Uterus (tissue), 2 donors: ENCODE data around the gene ATP2A2.

Source experiments
- POLR2A ChIP-seq, 2 donors: fragments of 450-650 bp; IDR thresholded peaks; one replicate each; pipeline ENCODE4 v1.6.1; 2016; ENCODE audit warnings: antibody characterized with exemption in 2 of 2, mild to moderate bottlenecking in 1 of 2, moderate library complexity in 1 of 2
- TF ChIP-seq, protein P1 (sequence below), 4 experiments: fragments of 200-600 bp in 2 of 4; fragments of 450-650 bp in 2 of 4; sonication (generic) in 2 of 4; IDR thresholded peaks; one replicate each; pipeline ENCODE4 v1.5.1; 2016 to 2019; ENCODE audit warnings: antibody characterized with exemption in 4 of 4, mild to moderate bottlenecking in 2 of 4, moderate library complexity in 1 of 4

DNA sequence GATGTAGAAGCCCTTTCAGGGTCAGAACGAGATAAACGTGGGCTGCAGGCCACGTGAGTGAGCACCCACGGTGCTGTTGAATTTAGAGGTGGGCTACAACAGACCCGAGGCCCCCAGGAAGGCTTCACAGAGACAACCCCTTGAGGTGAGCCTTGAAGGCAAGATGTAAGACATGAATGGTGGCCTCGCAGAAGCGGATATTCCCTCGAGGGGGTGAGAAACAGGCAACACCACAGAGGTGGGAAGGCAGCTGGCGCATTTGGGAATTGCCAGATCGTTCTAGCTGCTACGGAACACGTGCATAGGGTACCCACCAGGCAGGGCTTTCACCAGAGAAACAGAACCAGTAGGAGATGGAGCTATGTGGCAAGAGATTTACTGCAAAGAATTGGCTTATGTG is 22.6 kb upstream of the ATP2A2 start:
- TF ChIP-seq, protein P1, sequence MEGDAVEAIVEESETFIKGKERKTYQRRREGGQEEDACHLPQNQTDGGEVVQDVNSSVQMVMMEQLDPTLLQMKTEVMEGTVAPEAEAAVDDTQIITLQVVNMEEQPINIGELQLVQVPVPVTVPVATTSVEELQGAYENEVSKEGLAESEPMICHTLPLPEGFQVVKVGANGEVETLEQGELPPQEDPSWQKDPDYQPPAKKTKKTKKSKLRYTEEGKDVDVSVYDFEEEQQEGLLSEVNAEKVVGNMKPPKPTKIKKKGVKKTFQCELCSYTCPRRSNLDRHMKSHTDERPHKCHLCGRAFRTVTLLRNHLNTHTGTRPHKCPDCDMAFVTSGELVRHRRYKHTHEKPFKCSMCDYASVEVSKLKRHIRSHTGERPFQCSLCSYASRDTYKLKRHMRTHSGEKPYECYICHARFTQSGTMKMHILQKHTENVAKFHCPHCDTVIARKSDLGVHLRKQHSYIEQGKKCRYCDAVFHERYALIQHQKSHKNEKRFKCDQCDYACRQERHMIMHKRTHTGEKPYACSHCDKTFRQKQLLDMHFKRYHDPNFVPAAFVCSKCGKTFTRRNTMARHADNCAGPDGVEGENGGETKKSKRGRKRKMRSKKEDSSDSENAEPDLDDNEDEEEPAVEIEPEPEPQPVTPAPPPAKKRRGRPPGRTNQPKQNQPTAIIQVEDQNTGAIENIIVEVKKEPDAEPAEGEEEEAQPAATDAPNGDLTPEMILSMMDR (IDR thresholded peaks at IDR 0.05): no peak
- TF ChIP-seq POLR2A (IDR thresholded peaks at IDR 0.05): no peak
